Measurements from ENCODE around the gene TKT.

DNA sequence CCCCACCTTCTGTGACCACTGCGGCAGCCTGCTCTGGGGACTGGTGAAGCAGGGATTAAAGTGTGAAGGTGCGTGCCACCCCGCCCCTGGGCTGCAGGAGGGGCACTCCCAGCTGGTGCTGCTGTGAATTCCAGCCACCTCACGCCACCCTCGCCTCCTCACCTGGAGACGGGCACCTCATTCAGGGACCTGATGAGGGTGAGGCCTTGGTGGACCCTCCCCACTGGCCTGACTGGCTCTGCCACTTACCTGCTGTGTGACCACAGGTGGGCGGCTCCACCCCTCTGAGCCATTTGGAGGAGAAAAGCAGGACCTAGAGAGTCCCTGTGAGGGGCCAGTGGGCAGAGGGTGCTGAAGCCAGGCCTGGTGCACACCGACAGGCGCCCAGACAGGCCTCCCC, 72.3 kb downstream of the TKT start:
- TF ChIP-seq POLR2A (IDR thresholded peaks at IDR 0.05): no peak
- TF ChIP-seq CTCF (IDR thresholded peaks at IDR 0.05): no peak
- no peak for TF ChIP-seq POLR2AphosphoS5 (IDR thresholded peaks at IDR 0.05; ENCODE audit: insufficient read depth in 1 of 2, low read depth in 1 of 2)

Data from vagina (tissue), 2 donors.